SH-SY5Y (cell line): ENCODE data around the gene TPI1.

Experiments used
- GATA2 ChIP-seq: IDR thresholded peaks from 2 replicates; pipeline ENCODE4 v1.6.1; 2011; ENCODE audit warnings: mild to moderate bottlenecking, low read depth, low read length
- GATA3 ChIP-seq: IDR thresholded peaks from 2 replicates; pipeline ENCODE4 v1.6.1; 2011; ENCODE audit warnings: low read depth, mild to moderate bottlenecking, low read length, moderate library complexity

DNA sequence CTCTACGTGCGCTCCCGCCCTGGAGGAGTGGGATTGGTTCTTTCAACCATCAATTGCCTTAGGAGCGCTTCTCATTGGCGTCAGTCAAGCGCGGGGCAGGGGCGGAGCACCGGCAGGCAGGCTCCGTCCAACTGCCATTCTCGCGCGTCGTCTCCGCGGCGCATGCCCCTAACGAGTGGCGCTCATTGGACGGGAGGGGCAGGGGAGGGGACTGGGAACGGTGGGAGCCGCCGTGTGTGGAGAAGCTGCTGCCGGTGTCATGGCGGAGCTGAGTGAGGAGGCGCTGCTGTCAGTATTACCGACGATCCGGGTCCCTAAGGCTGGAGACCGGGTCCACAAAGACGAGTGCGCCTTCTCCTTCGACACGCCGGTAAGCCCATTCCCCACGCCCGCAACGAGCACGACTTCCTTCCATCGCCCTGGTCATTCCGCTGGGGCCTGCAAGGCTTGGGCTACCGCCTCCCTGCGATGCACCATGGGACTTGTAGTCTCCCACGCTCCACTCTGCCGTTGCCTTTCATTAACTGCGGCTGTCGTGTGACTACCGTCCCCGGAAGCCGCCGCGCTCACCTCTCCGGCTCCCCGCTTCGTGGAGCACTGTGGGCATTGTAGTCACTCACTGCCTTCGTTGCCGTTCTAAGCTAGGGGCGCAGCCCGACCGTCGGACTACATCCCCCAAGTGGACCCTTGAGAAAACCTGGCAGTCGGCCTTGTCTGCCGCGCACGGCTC, 15.2 kb upstream of the TPI1 start, which contains the start of gene USP5:
- TF ChIP-seq GATA2 (no peak), GATA3 (no peak)
